ENCODE results near the gene LRIG2.
"Not testable (repeated sequence)": the region's sequence is repeated elsewhere in the genome, so short reads cannot be mapped to it uniquely, and the experiment has no call there.

LRIG2 gene

GRCh38 chr1:113035086-113035485 lies 37.9 kb upstream of the LRIG2 start:
- no peak for DNase-seq (ENCODE audit: low read depth)
- TF ChIP-seq CTCF (conservative IDR thresholded peaks at IDR 0.05; ENCODE audit: low read depth, low read length): no peak
- no peak overlapping the region for H3K4me3 ChIP-seq (ENCODE audit: low read depth, low read length)

DNA sequence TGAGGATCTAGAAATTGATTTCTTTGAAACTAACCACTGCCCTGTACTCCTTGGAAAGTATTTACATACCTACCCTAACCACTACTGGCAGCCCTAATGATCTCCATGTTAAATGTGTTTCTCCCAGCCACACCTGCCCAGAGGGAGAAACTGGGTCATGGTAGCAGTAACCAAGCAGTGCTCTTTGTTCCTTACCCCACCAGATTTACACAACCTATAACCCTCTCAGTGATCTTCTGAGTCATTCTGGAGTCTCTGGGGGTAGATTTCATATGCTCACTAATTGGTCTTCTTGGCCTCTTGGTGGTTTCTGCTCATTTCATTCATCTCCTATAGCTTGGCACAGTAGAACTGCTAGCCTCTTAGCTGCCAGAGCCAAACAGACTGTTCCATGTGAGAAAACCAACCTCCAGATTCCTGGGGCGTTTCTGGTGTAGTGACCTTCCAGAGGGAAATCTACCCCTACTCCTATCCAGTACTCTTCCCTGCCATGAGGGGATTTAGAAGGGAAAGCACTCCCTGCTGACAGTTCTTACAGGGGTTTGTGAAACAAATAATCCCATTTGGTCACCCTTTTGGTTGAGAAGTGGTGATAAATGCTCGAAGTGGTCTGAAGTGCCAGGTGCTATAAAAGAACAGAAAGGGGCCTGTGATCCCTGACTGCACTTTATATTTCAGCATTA lies 36.2 kb upstream of the LRIG2 start:
- TF ChIP-seq CTCF (conservative IDR thresholded peaks at IDR 0.05; ENCODE audit: low read depth, low read length): no peak
- DNase-seq (ENCODE audit: low read depth): no peak
- no peak overlapping the region for H3K4me3 ChIP-seq (ENCODE audit: low read depth, low read length)

DNA sequence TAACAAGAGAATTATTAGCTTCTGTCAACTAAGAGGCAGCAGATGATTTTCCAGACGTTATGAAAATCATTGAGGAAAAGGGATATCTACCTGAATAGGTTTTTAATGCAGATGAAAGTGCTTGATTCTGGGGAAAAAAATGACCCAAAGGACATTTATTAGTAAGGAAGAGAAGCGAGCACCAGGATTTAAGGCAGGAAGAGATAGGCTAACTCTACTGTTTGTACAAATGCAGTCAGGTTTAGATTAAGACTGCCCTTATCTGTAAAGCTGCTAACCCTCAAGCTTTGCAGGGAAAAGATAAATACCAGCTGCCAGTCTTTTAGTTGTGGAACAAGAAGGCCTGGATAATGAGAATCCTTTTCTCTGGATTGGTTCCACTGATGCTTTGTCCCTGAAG lies 33.0 kb upstream of the LRIG2 start:
- TF ChIP-seq CTCF (conservative IDR thresholded peaks at IDR 0.05; ENCODE audit: low read depth, low read length): no peak
- no peak for DNase-seq (ENCODE audit: low read depth)
- H3K4me3 ChIP-seq (ENCODE audit: low read depth, low read length): no peak overlapping the region

DNA sequence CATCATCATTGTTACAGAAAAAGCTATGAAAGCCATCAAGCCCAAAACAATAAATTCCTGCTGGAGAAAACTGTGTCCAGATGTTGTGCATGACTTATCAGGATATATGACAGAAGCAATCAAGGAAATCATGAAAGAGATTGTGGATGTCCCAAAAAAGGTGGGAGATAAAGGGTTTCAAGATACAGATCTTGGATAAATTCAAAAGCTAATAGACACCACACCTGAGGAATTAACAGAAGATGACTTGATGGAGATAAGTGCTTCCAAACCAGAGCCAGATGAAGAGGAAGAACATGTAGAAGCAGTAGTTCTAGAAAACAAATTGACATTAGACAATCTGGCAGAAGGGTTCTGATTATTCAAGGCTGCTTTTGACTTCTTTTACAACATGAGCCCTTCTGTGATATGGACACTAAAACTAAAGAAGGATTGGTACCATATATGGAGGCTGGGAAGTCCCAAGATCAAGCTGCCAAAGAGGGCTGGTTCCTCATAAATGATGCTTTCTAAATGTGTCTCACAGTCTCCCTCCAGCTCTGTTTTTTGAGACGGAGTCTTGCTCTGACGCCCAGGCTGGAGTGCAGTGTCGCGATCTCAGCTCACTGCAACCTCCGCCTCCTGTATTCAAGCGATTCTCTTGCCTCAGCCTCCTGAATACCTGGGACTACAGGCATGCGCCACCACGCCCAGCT lies 32.1 kb upstream of the LRIG2 start:
- no peak overlapping the region for H3K4me3 ChIP-seq (ENCODE audit: low read depth, low read length)
- TF ChIP-seq CTCF (conservative IDR thresholded peaks at IDR 0.05; ENCODE audit: low read depth, low read length): no peak
- DNase-seq (ENCODE audit: low read depth): no peak

DNA sequence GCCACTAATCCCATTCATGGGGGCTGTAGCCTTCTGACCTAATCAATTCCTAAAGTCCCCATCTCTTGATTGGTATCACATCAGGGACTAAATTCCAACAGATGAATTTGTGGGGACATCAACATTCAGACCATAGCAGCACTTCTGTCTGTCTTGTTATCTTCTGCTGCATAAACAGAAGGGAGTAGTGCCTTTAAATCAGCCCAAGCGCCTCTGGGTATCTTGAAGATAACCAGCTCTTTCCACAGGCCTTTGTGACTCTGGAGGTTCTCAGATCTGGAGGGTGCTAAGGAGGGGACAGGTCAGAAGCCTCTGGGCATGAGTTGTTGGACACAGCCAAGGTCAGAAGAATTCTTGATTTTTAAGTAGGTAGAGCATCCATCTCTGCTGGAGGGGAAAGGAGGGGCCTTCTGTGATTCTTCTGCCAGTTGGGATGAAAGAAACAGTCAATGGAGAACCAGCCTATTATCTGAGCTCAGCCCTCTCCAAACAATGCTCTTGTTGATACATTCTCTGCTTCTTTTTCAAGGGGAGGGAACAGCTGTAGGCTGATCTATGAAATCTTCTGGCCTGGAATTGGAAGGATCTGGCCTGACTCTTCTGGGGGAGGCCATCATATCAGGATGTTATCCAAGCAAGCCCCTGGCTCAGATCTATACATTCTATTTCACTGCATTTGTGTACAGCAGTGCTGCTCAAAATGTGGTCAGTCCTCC lies 31.3 kb upstream of the LRIG2 start:
- DNase-seq (ENCODE audit: low read depth): no peak
- no peak overlapping the region for H3K4me3 ChIP-seq (ENCODE audit: low read depth, low read length)
- no peak for TF ChIP-seq CTCF (conservative IDR thresholded peaks at IDR 0.05; ENCODE audit: low read depth, low read length)

- DNase-seq (ENCODE audit: low read depth): peak; percentile 82
- TF ChIP-seq CTCF (conservative IDR thresholded peaks at IDR 0.05; ENCODE audit: low read depth, low read length): peak; percentile 77
- H3K4me3 ChIP-seq (ENCODE audit: low read depth, low read length): no peak overlapping the region
Observed at GRCh38 chr1:113042285-113043143, 30.5 kb upstream of the LRIG2 start.

DNA sequence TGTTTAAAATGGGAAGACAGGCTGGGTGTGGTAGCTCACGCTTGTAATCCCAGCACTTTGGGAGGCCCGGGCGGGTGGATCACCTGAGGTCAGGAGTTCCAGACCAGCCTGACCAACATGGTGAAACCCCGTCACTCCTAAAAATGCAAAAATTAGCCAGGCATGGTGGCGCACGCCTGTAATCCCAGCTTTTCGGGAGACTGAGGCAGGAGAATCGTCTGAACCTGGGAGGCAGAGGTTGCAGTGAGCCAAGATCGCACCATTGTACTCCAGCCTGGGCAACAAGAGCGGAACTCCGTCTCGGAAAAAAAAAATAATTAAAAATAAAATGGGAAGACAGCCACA lies 29.9 kb upstream of the LRIG2 start:
- H3K4me3 ChIP-seq (ENCODE audit: low read depth, low read length); DNase-seq (ENCODE audit: low read depth): not testable (repeated sequence)

All from choroid plexus epithelial cell (primary cell).